ENCODE results near the gene AUH.

Gene AUH

DNA sequence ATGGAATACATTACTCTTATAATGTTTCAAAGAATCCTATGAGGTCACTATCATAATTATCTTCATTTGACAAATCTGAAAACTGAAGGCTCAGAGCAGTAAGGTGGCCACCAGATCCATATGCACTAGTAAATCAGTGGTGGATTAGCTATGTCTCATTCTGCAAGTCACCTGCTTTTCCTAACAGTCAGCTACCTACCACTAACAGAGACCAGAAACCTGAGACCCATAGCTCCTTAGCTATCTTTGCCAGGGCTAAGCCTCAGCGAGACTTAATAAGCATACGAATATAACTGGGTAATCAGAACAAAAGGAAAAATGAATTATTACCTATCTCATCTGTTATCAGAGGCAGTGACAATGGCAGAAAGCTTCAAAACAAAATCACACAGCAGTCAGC lies 118.7 kb downstream of the AUH start:
- DNase-seq, result no peak

DNA sequence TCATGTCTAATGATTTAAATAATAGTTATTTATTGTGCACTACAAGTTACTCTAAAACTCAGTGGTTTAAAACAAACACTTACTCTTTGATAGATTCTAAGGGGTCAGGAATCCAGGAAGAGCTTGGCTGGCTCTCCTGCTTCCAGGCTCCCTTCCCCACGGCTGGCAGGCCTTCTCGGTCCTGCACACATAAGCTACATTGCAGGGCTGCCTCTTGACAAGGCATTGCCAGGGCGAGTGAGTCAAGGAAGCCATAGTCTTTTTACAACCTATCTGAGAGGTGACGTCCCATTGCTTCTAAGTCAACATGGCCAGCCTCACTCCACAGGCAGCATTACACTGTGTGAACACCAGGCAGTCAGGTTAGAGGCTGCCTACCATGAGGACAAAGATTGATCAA lies 119.8 kb downstream of the AUH start:
- DNase-seq, result no peak

DNA sequence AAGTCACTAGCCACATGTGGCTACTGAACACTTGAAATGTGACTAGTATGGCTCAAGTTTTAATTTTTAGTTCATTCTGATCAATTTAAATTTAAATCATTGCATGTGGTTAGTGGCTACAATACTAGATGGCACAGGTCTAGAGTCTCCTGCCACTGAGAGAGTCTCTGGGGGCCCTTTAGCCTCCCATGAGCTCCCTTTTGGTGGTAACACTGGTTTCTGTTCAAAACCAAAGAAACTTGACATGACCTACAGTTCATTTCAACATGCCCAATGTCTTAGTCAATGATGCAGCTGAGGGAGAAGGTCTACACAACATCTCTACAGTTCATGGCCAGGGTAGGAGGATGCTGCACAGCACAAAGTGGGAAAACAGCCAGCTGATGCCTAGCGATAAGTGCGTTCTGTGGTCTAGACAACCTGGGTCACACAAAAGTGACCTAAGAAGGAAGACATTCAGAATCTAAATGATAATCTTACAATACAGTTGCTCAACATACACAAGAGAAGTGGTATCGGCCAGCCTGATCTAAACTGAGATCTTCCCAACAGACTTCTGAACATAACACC lies 121.0 kb downstream of the AUH start:
- no peak for DNase-seq

DNA sequence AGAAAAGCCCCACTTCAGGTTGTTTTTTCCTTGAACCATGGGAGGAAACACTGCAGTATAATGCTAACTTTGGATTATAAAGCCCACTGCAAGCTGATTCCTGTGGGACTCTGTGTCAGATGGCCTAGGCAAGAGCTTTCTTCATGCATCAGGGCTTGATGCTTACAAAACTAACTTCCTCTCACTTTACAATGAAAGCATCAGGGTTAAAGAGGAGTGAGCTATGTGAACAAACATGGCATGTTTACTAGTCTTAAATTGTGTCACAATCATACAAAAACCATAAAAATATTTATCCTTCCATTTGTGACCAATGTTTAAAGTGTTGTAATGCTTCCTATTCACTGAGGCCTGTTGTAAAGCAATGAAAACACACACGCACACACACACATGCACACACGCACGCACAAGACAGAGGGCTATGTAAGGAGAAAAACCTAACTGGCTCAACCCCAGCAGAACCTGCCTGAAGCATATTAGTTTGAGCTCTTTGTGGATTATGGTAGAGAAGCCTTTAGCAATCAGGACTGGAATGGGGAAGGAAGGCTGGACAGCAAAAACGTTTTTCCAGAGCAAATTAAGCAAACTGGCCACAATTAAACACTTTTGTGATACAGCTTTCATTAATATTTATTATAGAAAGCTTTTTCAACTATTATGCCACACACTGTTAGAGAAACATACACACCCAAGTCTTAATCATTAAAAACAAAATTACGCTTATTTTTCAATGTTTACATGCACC lies 122.2 kb downstream of the AUH start:
- DNase-seq, result no peak

DNA sequence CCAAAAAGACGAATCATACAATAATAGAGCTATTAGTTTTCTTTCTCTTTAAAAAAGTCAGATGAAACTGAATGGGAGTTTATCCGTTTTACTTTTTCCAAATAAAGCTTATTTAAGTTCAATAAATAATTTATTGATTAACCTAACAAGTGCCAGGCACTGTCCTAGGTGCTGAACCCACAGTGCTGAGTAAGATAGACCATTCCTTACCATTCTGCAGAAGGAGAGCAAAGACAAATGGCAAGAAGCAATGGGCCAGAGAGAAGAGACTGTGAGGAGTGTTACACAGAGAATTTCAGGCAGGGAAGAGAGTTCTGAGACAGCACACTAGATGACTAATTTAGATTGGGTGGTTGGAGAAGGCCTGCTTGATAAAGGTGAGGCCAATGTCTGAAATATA lies 127.2 kb downstream of the AUH start:
- no peak for DNase-seq

DNA sequence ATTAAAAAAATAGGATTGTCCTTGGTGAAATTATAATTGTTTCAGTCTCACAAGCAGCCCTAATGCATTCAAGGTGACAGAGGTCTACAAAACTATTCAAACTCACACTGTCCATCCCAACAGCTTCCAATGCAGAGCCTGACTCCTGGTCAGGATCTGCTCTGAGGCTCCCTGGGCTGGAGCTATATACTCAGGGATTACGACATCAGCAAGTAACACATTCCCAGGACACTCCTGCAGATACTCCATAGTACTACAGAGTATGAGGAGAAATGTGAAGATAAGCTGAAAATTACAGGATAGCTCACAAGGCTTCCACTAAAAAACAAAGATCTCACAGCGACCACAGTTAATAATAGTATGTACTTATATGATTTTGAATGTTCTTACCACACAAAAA lies 130.1 kb downstream of the AUH start:
- DNase-seq, result no peak

DNA sequence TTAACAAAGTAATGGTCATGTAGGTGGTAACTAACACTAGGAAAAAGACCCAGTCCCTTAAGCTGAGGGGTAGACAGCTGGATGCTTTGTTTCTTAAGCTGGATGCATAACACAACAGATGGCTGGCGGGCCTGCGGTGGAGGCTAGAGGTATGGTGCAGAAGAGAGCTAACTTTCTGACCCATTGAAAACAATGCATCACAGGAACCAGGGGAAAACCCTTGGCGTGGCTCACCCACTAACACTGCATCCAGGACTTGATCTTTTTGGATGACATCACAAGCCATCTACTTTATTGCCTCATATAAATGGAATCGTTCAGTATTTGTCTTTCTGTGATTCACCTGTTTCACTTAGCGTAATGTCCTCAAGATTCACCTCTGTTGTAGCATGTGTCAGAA lies 138.7 kb downstream of the AUH start:
- no peak for DNase-seq

DNA sequence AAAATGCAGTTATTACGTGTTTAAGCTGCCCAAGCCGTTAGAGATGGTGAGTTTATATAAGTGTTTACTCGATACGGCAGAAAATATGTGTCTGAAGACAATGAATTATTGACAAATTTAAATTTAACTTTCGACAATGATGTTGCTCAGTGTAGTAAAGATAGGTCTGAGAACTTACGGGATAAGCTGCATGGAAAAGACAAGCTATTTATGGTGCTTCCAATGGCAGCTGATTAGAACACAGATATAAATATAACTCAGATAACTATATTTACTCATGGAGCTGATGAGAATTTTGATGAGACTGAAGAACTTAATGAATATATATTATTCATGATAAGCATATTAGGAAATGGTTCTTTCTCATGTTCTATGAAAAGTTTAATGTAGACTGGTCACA lies 139.3 kb downstream of the AUH start:
- no peak for DNase-seq

DNA sequence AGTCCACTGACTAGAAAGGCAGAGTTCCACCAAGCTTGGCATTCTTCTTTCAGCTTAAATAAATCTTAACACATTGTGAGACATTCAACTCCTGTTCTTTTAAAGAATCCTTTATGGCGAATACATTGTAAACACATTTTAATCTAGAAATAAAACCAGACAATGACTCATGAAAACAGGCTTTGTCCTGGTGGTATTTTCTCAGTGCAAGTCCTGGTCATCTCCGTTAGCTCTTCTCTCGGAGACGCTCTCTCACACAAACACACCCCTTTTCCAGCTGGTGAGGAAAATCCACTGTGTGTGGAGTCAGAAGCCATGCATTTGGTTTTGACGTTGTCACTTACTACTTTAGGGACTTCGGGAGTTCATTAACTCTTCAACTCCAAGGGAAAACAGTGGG lies 140.4 kb downstream of the AUH start:
- DNase-seq, result no peak

DNA sequence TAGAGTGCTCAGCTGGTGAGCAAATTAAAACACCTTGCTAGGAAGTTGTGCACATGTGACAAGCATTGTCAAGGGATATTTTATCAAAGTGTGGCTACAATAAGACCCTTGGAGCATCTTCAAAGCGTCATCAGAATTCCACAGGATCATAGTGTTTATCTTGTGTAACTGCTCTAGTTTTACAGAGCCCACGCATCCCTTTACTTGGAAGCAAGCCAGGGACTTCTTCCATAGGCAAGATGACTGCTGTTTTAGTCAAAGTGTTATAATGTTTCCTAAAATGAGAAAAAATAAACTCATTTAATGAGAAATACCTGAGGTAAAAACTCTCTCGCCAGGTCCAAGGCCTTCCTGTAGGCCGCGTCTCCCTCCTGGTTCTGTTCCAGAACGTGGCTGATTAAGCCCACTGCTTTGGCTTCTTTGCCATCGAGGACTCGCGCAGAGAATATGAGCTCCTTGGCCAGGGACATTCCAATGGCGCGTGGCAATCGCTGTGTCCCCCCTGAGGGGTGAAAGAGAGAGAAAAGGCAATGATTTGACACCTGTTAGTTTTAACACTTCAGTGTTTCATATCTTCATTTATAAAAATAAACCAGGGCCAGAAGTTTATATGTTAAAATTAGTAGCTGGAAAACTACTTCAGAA lies 141.1 kb downstream of the AUH start:
- no peak for DNase-seq

DNA sequence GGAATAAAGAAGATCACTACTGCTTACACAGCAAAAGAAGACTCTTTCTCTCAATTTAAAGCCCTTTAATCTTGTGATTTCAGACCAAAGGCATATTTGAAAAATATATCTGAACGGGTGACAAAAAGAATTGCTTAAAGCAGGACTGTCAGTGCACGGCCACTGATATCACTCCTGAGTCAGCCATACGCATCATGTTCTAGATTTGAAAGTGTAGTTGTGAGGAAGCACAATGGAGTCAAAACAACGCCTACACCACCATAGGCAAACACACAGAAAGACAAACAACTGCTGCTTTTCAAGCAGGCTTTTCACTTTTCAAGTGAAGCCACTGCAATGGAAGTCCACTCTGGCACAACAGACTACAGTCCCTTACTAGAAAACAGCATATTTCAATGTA lies 141.7 kb downstream of the AUH start:
- no peak for DNase-seq

DNA sequence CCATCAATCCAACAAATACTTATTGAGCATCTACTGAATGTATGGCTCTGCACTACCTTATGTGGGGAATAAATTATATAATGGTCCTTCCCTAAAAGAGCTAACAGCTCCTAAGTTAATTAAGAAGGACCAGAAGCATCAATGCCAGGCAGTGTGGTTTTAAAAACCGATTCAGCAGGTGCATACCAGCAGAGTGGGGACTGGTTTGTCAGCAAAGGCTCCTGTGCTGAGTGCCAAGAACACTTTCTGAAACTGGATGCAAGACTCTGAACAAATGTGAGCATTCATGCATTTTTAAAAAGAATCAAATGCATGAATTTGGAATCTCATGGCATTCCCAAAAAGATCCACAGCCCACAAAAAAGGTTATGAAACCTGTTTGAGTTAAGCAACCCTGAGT lies 142.2 kb downstream of the AUH start:
- DNase-seq, result no peak

DNA sequence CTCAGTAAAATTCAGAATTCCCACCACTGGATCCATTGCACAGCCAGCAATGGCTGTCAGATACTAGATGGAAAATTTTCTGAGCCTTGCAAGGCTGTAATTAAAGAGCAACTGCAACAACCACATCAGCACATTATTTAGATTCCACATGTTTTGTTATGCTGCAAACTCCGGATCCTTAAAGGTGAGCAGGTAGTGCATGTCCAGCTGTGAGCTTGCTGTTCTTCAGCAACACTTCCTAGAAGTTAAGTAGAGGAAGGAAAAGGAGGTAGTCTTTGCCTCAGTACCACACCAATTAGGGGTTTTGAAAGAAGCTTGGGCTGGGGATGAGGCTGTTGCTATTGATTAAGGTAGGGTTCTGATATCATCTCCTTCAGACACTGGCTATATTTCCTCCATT lies 144.3 kb downstream of the AUH start:
- DNase-seq, result no peak

DNA sequence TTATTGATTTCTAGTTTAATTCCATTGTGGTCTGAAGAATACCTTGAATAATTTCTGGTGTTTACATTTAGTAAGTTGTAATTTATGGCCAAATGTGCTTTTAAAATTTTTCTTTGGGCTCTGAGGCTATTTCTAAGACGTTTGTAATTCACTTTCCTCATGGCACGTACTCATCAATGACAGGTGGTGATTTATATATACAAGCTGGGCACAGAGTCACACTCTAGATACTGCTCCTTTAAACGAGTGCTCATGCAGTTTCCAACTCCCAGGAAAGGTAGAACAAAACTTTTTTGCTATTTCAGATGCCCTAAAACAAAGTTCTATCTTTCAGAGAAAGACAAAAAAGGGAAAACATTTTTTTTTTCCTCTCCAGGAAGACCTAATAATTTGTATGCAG lies 146.9 kb downstream of the AUH start:
- no peak for DNase-seq

DNA sequence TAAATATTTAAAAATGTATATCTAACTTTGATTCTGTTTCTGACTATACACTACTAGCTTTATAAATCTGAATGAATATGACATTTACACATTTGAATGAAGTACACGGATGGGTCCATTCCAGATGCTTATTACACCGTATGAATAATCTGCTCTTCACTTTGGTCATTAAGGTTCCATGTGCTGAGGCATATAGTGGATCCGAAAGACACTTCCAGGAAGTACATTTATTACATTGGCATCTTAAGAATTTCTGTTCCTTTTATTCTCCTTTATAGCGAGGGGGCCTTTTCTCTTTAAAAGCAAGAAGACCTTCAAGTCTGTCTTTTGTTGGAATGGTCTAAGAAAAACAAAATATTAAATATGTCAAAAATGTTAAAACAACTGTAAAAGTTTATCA lies 147.6 kb downstream of the AUH start:
- DNase-seq, result no peak

DNA sequence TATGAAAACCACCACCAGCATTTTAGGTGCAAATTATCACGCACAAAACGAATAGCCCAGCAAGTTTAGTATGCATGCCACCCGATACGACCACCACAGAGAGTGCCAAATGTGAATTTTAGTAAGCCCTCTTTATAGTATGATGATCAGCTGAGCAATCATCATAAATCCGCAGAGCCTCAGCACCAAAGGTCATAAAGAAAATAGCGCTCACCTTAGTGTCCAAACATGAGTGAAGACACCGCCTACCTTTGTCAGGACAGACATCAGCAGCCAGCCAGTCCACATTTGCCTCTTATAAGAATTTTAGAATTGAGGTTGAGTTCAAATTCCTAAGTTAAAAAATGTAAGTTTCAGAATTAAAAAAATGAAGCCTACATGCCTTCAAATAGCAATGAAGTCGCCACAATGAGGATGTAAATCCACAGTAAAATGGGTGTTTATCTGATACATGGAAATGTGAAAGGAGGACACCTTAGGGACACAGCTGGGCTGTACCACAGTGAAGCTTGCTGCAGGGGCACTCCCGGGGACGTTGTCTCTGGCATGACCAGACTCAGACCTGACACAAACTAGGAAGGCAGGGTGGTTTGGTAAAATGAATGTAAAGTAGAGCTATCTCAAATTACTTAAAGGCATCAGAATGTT lies 149.0 kb downstream of the AUH start:
- no peak for DNase-seq

DNA sequence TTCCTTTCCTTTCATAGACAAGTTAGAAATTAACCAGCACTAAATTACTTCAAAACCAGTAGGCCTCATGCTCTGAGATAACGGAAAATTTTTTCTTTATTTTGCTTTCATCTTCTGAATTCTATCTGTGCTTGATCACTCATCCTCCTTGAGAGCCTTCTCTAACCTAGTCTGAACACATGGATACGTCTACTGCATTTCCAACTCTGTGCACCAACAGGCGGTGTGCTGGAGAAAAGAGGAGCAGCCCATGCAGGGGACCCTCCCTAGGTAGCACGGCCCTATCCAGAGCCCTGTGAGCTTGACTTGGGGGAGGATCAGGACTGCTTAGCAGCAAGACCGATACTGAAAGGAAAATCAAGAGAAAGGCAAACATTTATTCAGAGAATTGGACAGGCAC lies 149.8 kb downstream of the AUH start:
- peak; percentile 11 for DNase-seq

DNA sequence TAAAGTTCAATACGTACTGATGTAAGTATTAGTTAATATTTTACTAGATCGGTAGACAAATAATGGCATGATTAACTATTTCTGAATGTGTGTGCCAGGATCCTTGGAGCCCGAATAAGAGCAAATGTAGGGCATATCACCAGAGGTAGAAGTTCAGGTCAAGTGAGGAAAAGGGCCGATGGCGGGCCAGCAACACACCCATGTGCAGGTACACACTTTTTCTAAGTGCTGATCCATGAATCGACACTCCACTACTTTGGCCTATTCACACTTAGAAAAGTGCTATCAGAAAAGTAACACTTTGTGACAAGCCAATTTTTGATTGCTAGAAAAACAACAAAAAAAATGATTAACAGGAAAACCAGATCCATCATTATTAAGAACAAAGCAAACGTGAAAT lies 150.3 kb downstream of the AUH start:
- DNase-seq, result peak; percentile 36

DNA sequence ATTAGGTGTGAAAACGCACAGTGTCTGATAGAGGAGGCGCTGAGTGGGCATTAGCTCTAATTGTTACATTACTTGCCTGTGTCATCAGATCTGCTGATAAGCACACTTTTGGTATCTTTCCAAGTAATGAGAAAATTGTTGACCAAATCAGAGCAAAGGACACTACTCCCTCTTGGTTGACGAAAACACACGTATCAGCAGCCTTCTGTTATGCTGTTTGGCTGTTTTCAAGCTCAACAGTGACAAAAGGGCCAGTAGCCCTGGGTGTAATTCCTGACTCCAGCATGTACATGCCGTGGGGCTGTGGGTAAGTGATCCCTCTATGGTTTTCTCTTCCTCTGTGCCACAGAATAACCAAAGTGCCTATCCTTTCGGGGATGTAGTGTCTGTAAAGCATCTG lies 151.4 kb downstream of the AUH start:
- DNase-seq, result no peak

DNA sequence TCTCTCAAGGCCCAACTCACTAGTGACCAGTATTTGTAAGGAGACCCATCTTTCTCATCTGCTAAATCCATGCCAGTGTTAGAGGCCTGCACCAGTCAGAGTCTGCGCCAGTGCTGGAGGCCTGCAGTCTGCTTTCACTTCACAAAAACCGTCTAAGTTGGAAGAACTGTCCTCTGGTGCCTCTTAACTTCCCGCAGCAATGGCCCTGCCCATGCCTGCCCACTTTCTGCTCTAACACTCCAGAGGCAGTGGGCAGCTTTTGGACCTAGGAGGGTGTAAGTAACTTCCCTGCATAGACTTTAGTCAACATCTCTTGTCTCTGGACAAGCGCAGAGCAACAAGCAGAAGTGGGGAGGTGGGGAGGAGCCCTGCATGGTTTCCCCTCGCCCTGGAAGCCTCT lies 152.9 kb downstream of the AUH start:
- DNase-seq, result no peak

DNA sequence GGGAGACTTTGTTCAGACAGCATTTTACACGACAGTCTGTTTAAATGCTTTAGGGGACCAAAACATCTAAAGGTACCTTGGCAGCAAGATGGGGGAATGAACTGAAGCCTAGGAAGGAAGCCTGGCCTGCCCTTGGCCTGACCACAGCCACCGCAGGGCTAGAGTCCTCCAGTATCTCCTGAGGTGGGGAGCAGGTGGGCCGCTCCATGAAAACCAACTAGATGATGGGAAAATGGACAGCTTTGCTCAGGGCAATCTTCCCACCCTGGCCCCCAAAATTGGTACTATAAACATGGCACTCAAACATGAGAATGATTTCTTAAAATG lies 153.3 kb downstream of the AUH start:
- DNase-seq, result no peak

DNA sequence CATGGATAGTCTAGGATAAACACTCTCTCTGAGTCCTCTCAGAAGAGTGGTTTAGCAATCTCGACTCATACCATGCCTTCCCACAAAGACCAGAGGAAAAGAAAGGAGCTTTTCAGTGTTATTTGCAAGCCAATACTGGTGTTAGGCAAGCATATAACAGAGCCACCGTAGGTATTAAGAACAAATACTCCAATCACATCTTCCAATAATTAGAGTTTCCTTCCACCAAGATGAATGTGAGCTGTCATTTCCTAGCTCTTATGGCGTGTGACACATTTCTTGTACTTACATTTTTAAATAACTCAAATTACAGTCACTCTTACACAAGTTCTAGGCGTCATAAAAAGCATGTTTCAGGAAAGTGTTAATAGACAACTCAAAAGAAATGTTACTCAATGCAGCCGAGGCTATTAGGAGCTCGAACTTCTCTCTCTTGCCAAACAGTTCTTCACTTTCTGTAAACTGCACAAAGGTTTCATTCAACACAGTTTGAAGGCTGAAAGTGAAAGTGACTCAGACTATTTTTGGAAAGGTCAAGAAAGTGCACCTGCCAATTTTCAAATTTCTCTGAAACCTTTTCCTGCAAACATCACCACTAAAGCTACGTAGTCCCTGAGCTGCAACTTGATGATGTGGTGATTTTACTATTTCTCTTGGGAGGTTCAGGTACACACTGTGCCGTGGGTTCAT lies 153.8 kb downstream of the AUH start:
- DNase-seq, result peak; percentile 40

DNA sequence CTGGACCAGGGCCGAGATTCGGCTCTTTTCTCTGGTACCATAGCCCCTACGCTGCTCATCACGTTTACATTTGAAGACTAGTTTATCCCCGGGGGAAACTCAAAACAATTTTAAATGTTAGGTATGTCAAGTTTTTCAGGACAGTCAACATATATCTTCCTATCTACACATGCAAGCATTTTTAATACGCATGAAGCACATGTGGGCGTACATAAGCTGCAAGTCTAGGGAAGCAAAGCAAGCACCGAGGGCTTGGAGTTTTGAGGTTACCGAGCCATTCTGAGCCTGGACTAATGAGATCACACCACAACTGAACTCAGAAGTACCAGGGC lies 154.4 kb downstream of the AUH start:
- DNase-seq, result no peak

DNA sequence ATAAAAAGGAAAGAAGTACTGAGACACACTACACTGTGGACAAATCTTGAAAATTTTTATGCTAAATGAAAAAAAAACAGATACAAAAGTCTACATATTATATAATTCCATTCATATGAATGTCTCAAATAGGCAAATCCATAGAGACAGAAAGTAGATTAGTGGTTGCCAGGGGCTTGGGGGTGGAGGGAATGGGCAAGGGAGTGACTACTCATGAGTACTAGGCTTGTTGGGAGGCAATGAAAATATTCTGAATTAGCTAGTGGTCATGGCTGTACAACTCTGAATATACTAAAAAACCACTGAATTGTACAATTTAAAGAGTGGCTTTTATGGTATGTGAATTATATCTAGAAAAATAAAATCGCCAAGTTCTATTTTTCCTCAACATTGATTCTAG lies 154.9 kb downstream of the AUH start:
- DNase-seq, result no peak

Measured in CD4-positive, alpha-beta T cell treated with Interleukin-17A for 1 hour (primary cell).